ENCODE results near the gene DUSP10. TPM values are rescaled to one million over a fixed set of nuclear protein-coding genes. Genes with fewer than 3 reads are reported as not detected.

Gene DUSP10
- total RNA-seq, 1 experiment from 2014 or later = 1.7 TPM

DNA sequence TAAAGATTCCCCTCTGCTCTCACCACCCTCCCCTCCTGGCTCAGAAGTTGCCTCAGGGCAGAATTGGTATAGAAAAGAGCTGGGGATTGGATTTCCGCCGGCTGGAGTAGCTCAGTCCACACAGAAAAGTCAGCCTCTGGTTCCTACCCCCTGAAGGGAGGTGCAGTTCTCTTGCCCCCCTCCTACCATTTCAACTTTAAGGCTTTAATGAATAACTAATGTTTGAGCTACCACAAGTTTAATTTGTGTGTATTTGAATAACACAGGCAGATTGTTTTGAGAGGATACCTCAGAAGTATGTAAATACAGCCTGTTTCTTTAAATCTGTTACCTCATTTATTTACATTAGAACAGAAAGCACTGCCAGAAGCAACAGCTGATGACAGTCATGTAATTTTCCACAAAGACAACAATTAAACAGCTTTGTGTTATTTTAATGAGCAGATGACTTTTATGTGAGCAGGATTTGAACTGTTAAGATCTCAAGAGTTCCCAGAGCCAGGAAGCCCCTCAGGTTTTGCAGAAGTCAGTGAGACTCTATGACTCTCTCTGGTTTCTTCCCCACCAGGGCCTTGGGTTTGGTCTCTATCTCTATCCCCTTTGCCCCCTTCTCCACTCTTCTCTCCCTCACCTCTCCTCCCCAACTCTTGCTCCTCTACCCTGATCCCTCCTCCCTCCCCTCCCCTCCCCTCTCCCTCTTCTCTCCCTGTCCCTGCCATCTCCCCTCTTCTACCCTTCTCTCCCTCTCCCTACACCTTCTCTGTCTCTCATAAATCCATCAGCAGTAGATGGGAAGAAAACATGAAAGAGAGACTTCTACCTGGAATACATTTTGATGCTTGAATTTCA, 26.3 kb downstream of the DUSP10 start:
- no peaks in the 10 kb centered on the region for H3K27me3 ChIP-seq (ENCODE audit: insufficient read depth, low read length)
- ChIA-PET RAD21 (ENCODE audit: low non-redundant PET in 1 of 2, low total read pairs in 2 of 2, uncharacterized antibody in 2 of 2, unreplicated experiment in 2 of 2) (no interaction called here), CTCF (no interaction called here), POLR2A (no interaction called here)
- H3K9me3 ChIP-seq (ENCODE audit: control insufficient read depth in 1 of 2, insufficient read depth in 1 of 2, low read depth in 1 of 2, low read length in 2 of 2) = no peaks in the 10 kb centered on the region
- H3K36me3 ChIP-seq (ENCODE audit: control insufficient read depth in 1 of 2, insufficient read depth in 2 of 2, low read length in 2 of 2) = no peaks in the 10 kb centered on the region
- no peak overlapping the region for H3K4me2 ChIP-seq (ENCODE audit: low read length)
- H3K27ac ChIP-seq (ENCODE audit: low read depth, low read length) = no peak overlapping the region
- H3K79me2 ChIP-seq (ENCODE audit: insufficient read depth, low read length) = no peaks in the 10 kb centered on the region
- no TSS peak for BruUV-seq (replicated peaks)
- TF ChIP-seq TCF7L2 (IDR thresholded peaks at IDR 0.05; ENCODE audit: borderline replicate concordance, extremely low read depth, insufficient read depth, insufficient read length) (no peak), POLR2AphosphoS5 (IDR thresholded peaks at IDR 0.05; ENCODE audit: low read depth, low read length) (no peak), SRF (IDR thresholded peaks at IDR 0.05; ENCODE audit: low read depth) (no peak), CBX3 (IDR thresholded peaks at IDR 0.05; ENCODE audit: low read depth) (no peak), EGR1 (IDR thresholded peaks at IDR 0.05; ENCODE audit: low read depth) (no peak), JUND (IDR thresholded peaks at IDR 0.05) (no peak), SIN3A (IDR thresholded peaks at IDR 0.05; ENCODE audit: low read depth) (no peak), RAD21 (IDR thresholded peaks at IDR 0.05; ENCODE audit: low read depth) (no peak), SP1 (IDR thresholded peaks at IDR 0.05; ENCODE audit: low read depth) (no peak), CEBPB (IDR thresholded peaks at IDR 0.05; ENCODE audit: low read depth) (no peak), ELF1 (IDR thresholded peaks at IDR 0.05; ENCODE audit: borderline replicate concordance, low read depth) (no peak), EZH2phosphoT487 (IDR thresholded peaks at IDR 0.05; ENCODE audit: borderline replicate concordance) (no peak), ZFX (IDR thresholded peaks at IDR 0.05) (no peak), FOSL1 (IDR thresholded peaks at IDR 0.05; ENCODE audit: low read depth) (no peak), YY1 (IDR thresholded peaks at IDR 0.05; ENCODE audit: extremely low read depth, insufficient replicate concordance, low read depth, low read length) (no peak)
- TF ChIP-seq, protein P1, sequence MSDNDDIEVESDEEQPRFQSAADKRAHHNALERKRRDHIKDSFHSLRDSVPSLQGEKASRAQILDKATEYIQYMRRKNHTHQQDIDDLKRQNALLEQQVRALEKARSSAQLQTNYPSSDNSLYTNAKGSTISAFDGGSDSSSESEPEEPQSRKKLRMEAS (IDR thresholded peaks at IDR 0.05) = no peak
- TF ChIP-seq, protein P2, sequence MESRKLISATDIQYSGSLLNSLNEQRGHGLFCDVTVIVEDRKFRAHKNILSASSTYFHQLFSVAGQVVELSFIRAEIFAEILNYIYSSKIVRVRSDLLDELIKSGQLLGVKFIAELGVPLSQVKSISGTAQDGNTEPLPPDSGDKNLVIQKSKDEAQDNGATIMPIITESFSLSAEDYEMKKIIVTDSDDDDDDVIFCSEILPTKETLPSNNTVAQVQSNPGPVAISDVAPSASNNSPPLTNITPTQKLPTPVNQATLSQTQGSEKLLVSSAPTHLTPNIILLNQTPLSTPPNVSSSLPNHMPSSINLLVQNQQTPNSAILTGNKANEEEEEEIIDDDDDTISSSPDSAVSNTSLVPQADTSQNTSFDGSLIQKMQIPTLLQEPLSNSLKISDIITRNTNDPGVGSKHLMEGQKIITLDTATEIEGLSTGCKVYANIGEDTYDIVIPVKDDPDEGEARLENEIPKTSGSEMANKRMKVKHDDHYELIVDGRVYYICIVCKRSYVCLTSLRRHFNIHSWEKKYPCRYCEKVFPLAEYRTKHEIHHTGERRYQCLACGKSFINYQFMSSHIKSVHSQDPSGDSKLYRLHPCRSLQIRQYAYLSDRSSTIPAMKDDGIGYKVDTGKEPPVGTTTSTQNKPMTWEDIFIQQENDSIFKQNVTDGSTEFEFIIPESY (IDR thresholded peaks at IDR 0.05; ENCODE audit: extremely low read depth, insufficient replicate concordance, low read length) = no peak
- H3K4me3 ChIP-seq (replicated peaks in 1 of 2; ENCODE audit: low read depth in 1 of 2, low read length in 2 of 2) = no peak overlapping the region
- H2AFZ ChIP-seq (ENCODE audit: low read depth, low read length, poor library complexity, severe bottlenecking) = no peak overlapping the region
- intact Hi-C loops (cut with micrococcal nuclease) = no loop called here
- ATAC-seq (no peak), DNase-seq (ENCODE audit: low read depth, low spot score) (no peak)
- no peaks in the 10 kb centered on the region for H4K20me1 ChIP-seq (ENCODE audit: insufficient read depth)
- peaks cover 0 to 2% of the 10 kb centered on the region in 2 experiments; a peak in 1 of 4 replicates for H3K4me1 ChIP-seq (ENCODE audit: control insufficient read depth in 1 of 2, insufficient read depth in 2 of 2, low read length in 2 of 2)
- no peaks in the 10 kb centered on the region for H3K9me2 ChIP-seq (ENCODE audit: insufficient read depth)
- H3K9ac ChIP-seq (ENCODE audit: low read length) = no peak overlapping the region

Data from HCT116 (cell line).